OCI-LY1 (cell line): Measurements from ENCODE around the gene PDS5A.

Experiments used
- CTCF ChIP-seq: fragments of 200-600 bp; sonication (generic), shearing (Covaris generic); IDR thresholded peaks from 2 replicates; pipeline ENCODE4 v1.5.1; 2017; ENCODE audit warnings: mild to moderate bottlenecking, antibody characterized with exemption, low read length, moderate library complexity, mixed read lengths
- EZH2 ChIP-seq: fragments of 200-600 bp; sonication (generic), shearing (Covaris generic); IDR thresholded peaks from 2 replicates; pipeline ENCODE4 v1.8.0; 2017; ENCODE audit warnings: borderline replicate concordance, mixed run types, mild to moderate bottlenecking, antibody characterized with exemption, low read length, moderate library complexity, mixed read lengths

GRCh38 chr4:39814403-39815185, 163.1 kb downstream of the PDS5A start:
- no peak for TF ChIP-seq EZH2
- TF ChIP-seq CTCF: no peak
